GM12878 (cell line): ENCODE measurements around the gene UTF1. TPM values are rescaled to one million over a fixed set of nuclear protein-coding genes. Genes with fewer than 3 reads are reported as not detected.
A peak's percentile ranks its signal among the peaks of the same experiment; 100 is the strongest.

Experiments used
- BACH1 ChIP-seq: fragments of 450-650 bp; IDR thresholded peaks from 2 replicates; pipeline ENCODE4 v1.6.1; 2017; ENCODE audit warnings: mild to moderate bottlenecking, borderline replicate concordance
- EZH2 ChIP-seq: IDR thresholded peaks from 2 replicates; pipeline ENCODE4 v1.6.1; 2012; ENCODE audit warnings: low read depth, mild to moderate bottlenecking, control low read depth, inconsistent platforms, low read length, borderline replicate concordance; ENCODE audit not compliant: control insufficient read depth
- FOS ChIP-seq: IDR thresholded peaks from 3 replicates; pipeline ENCODE4 v1.6.1; 2011; ENCODE audit warnings: borderline replicate concordance; ENCODE audit not compliant: insufficient read length; ENCODE audit errors: extremely low read depth
- HCFC1 ChIP-seq: fragments of 150-350 bp; IDR thresholded peaks from 2 replicates; pipeline ENCODE4 v1.6.1; 2014; ENCODE audit warnings: low read length
- IKZF1 ChIP-seq: fragments of 450-650 bp; conservative IDR thresholded peaks from 2 replicates; pipeline ENCODE4 v1.6.1; 2017; ENCODE audit warnings: antibody characterized with exemption, mild to moderate bottlenecking
- JUNB ChIP-seq: IDR thresholded peaks from 2 replicates; pipeline ENCODE4 v1.6.1; 2016; ENCODE audit warnings: antibody characterized with exemption, mild to moderate bottlenecking
- JUND ChIP-seq: IDR thresholded peaks from 2 replicates; pipeline ENCODE4 v1.6.1; 2012; ENCODE audit warnings: low read depth, mild to moderate bottlenecking, low read length, improper control_type of control experiment, moderate library complexity
- MXI1 ChIP-seq: fragments of 150-350 bp; IDR thresholded peaks from 2 replicates; pipeline ENCODE4 v1.6.1; 2011; ENCODE audit warnings: low read depth, mild to moderate bottlenecking, inconsistent platforms, low read length, improper control_type of control experiment
- NFYA ChIP-seq: IDR thresholded peaks from 2 replicates; pipeline ENCODE4 v1.6.1; 2011; ENCODE audit warnings: low read depth, mild to moderate bottlenecking, low read length, improper control_type of control experiment, borderline replicate concordance
- RELB ChIP-seq: fragments of 450-650 bp; IDR thresholded peaks from 2 replicates; pipeline ENCODE4 v1.6.1; 2017; ENCODE audit warnings: low read depth, mild to moderate bottlenecking, moderate library complexity
- SIN3A ChIP-seq: IDR thresholded peaks from 2 replicates; pipeline ENCODE4 v1.6.1; 2012; ENCODE audit warnings: low read depth, low read length, improper control_type of control experiment
- SKIL ChIP-seq: fragments of 450-650 bp; IDR thresholded peaks from 2 replicates; pipeline ENCODE4 v1.6.1; 2017; ENCODE audit warnings: mild to moderate bottlenecking, low read depth, inconsistent platforms; ENCODE audit not compliant: poor library complexity, severe bottlenecking
- SMC3 ChIP-seq: IDR thresholded peaks from 2 replicates; pipeline ENCODE4 v1.6.1; 2011; ENCODE audit warnings: low read length, improper control_type of control experiment, borderline replicate concordance
- SPI1 ChIP-seq: IDR thresholded peaks from 2 replicates; pipeline ENCODE4 v1.6.1; 2011; ENCODE audit warnings: low read depth, mild to moderate bottlenecking, low read length, moderate library complexity, borderline replicate concordance; ENCODE audit not compliant: insufficient read depth
- TCF12 ChIP-seq: IDR thresholded peaks from 2 replicates; pipeline ENCODE4 v1.6.1; 2011; ENCODE audit warnings: low read depth, mild to moderate bottlenecking, low read length
- YBX1 ChIP-seq: fragments of 450-650 bp; IDR thresholded peaks from 2 replicates; pipeline ENCODE4 v1.6.1; 2016; ENCODE audit warnings: antibody characterized with exemption
- ZBTB11 ChIP-seq: fragments of 450-650 bp; formaldehyde crosslinking; IDR thresholded peaks from 2 replicates; pipeline ENCODE4 v1.5.0; 2022; ENCODE audit warnings: mild to moderate bottlenecking, missing genetic modification characterization
- ZBTB33 ChIP-seq: fragments of 450-650 bp; IDR thresholded peaks from 2 replicates; pipeline ENCODE4 v1.6.1; 2017; ENCODE audit warnings: mild to moderate bottlenecking
- ZNF24 ChIP-seq: fragments of 450-650 bp; IDR thresholded peaks from 2 replicates; pipeline ENCODE4 v1.6.1; 2017; ENCODE audit warnings: antibody characterized with exemption, mild to moderate bottlenecking
- ZNF622 ChIP-seq: fragments of 450-650 bp; IDR thresholded peaks from 2 replicates; pipeline ENCODE4 v1.6.1; 2017; ENCODE audit warnings: mild to moderate bottlenecking, inconsistent platforms
- polyA plus RNA-seq, 11 experiments: library from polyadenylated mRNA; depleted of rRNA in 4 of 11; unstranded in 6 of 11; stranded (reverse) in 5 of 11; fragments of >200 nt; fragmentation: Nextera tagmentation in 4 of 11; fragmentation: Illumina TruSeq in 1 of 11; extraction: Ambion mirVana in 4 of 11; extraction: Trizol in 1 of 11; gene quantifications; 1 replicate in 1 of 11; 2 replicates in 10 of 11; pipeline versions ENCODE4 v1.2.1 to v1.2.3, GENCODE V29; 2011 to 2016; ENCODE audit warnings: inconsistent platforms in 2 of 11, missing spikeins in 2 of 11, low read depth in 1 of 11
- total RNA-seq, 4 experiments: library from RNA; depleted of rRNA in 3 of 4; stranded (reverse); fragments of >200 nt in 3 of 4; fragmentation: Illumina TruSeq in 1 of 4; extraction: Trizol in 1 of 4; gene quantifications; 2 replicates each; pipeline versions ENCODE4 v1.2.1 to v1.2.3, GENCODE V29; 2013 to 2021

The UTF1 gene
- total and polyA plus RNA-seq, 10 of the 15 experiments (the other 5 are each of a cell fraction or from before 2014, with no cell fraction given) = not detected

- peak; percentile 51; the same call in 1 of the 2 replicates for TF ChIP-seq SPI1
- no peak for TF ChIP-seq JUND
- no peak for TF ChIP-seq NFYA
- no peak for TF ChIP-seq ZNF24
- no peak for TF ChIP-seq ZBTB11 (CRISPR knock-in tag)
- no peak for TF ChIP-seq SIN3A
- TF ChIP-seq BACH1 = no peak
- TF ChIP-seq YBX1 = no peak
- peak; percentile 44 for TF ChIP-seq SKIL
- no peak for TF ChIP-seq ZBTB33
- 0 out of 2 replicates have a peak, but pooled peaks have one; percentile 16 for TF ChIP-seq MXI1
- no peak for TF ChIP-seq HCFC1
- TF ChIP-seq SMC3 = peak; percentile 16; the same call in 1 of the 2 replicates
- no peak for TF ChIP-seq ZNF622
- peak; percentile 46; the same call in 1 of the 2 replicates for TF ChIP-seq TCF12
- TF ChIP-seq EZH2 = no peak
- no peak for TF ChIP-seq FOS
- TF ChIP-seq IKZF1 = peak; percentile 43; the same call in 1 of the 2 replicates
- no peak for TF ChIP-seq JUNB
- TF ChIP-seq RELB = no peak
Observed at GRCh38 chr10:133278577-133279265, 48.7 kb downstream of the UTF1 start (continued).
